ENCODE measurements around the gene COX6A1.

Gene COX6A1

GRCh38 chr12:120406069-120406468 lies 31.8 kb upstream of the COX6A1 start:
- H3K9me3 ChIP-seq (ENCODE audit: severe bottlenecking): no peaks in the 10 kb centered on the region
- ATAC-seq (ENCODE audit: low read depth): no peak
- H3K4me1 ChIP-seq (ENCODE audit: insufficient read depth, poor library complexity, severe bottlenecking): no peaks in the 10 kb centered on the region

GRCh38 chr12:120406553-120406952 lies 31.4 kb upstream of the COX6A1 start:
- no peak for TF ChIP-seq CTCF (IDR thresholded peaks at IDR 0.05; ENCODE audit: poor library complexity, severe bottlenecking)
- ATAC-seq (ENCODE audit: low read depth): no peak
- Histone ChIP-seq H3K27ac (ENCODE audit: poor library complexity, severe bottlenecking) (no peak overlapping the region), H3K9me3 (ENCODE audit: severe bottlenecking) (no peaks in the 10 kb centered on the region), H3K27me3 (ENCODE audit: insufficient read depth, poor library complexity, severe bottlenecking) (no peaks in the 10 kb centered on the region), H3K36me3 (ENCODE audit: low read depth) (no peaks in the 10 kb centered on the region), H3K4me3 (ENCODE audit: severe bottlenecking) (no peak overlapping the region), H3K4me1 (ENCODE audit: insufficient read depth, poor library complexity, severe bottlenecking) (no peaks in the 10 kb centered on the region)
- no peak for DNase-seq (ENCODE audit: low spot score)

More at GRCh38 chr12:120406069-120406468, 31.8 kb upstream of the COX6A1 start:
- no peak for TF ChIP-seq CTCF (IDR thresholded peaks at IDR 0.05; ENCODE audit: poor library complexity, severe bottlenecking)
- no peaks in the 10 kb centered on the region for H3K36me3 ChIP-seq (ENCODE audit: low read depth)
- H3K27ac ChIP-seq (ENCODE audit: poor library complexity, severe bottlenecking): no peak overlapping the region
- no peaks in the 10 kb centered on the region for H3K27me3 ChIP-seq (ENCODE audit: insufficient read depth, poor library complexity, severe bottlenecking)
- H3K4me3 ChIP-seq (ENCODE audit: severe bottlenecking): no peak overlapping the region
- no peak for DNase-seq (ENCODE audit: low spot score)

- TF ChIP-seq CTCF (IDR thresholded peaks at IDR 0.05; ENCODE audit: poor library complexity, severe bottlenecking): no peak
- no peak for ATAC-seq (ENCODE audit: low read depth)
- H3K27me3 ChIP-seq (ENCODE audit: insufficient read depth, poor library complexity, severe bottlenecking): no peaks in the 10 kb centered on the region
These were observed 29.1 kb upstream of the COX6A1 start for GRCh38 chr12:120408771-120409170.

GRCh38 chr12:120412421-120412820 lies 25.5 kb upstream of the COX6A1 start:
- TF ChIP-seq CTCF (IDR thresholded peaks at IDR 0.05; ENCODE audit: poor library complexity, severe bottlenecking): no peak
- Histone ChIP-seq H3K4me1 (ENCODE audit: insufficient read depth, poor library complexity, severe bottlenecking) (no peaks in the 10 kb centered on the region), H3K4me3 (ENCODE audit: severe bottlenecking) (no peak overlapping the region), H3K9me3 (ENCODE audit: severe bottlenecking) (no peaks in the 10 kb centered on the region), H3K27me3 (ENCODE audit: insufficient read depth, poor library complexity, severe bottlenecking) (no peaks in the 10 kb centered on the region), H3K36me3 (ENCODE audit: low read depth) (no peaks in the 10 kb centered on the region), H3K27ac (ENCODE audit: poor library complexity, severe bottlenecking) (no peak overlapping the region)
- DNase-seq (ENCODE audit: low spot score) (no peak), ATAC-seq (ENCODE audit: low read depth) (no peak)

More at GRCh38 chr12:120408771-120409170, 29.1 kb upstream of the COX6A1 start:
- no peak for DNase-seq (ENCODE audit: low spot score)
- Histone ChIP-seq H3K9me3 (ENCODE audit: severe bottlenecking) (no peaks in the 10 kb centered on the region), H3K4me1 (ENCODE audit: insufficient read depth, poor library complexity, severe bottlenecking) (no peaks in the 10 kb centered on the region), H3K4me3 (ENCODE audit: severe bottlenecking) (no peak overlapping the region), H3K36me3 (ENCODE audit: low read depth) (no peaks in the 10 kb centered on the region), H3K27ac (ENCODE audit: poor library complexity, severe bottlenecking) (no peak overlapping the region)

- Histone ChIP-seq H3K27me3 (ENCODE audit: insufficient read depth, poor library complexity, severe bottlenecking) (no peaks in the 10 kb centered on the region), H3K9me3 (ENCODE audit: severe bottlenecking) (no peaks in the 10 kb centered on the region), H3K36me3 (ENCODE audit: low read depth) (no peaks in the 10 kb centered on the region), H3K4me1 (ENCODE audit: insufficient read depth, poor library complexity, severe bottlenecking) (no peaks in the 10 kb centered on the region), H3K27ac (ENCODE audit: poor library complexity, severe bottlenecking) (no peak overlapping the region), H3K4me3 (ENCODE audit: severe bottlenecking) (no peak overlapping the region)
- DNase-seq (ENCODE audit: low spot score) (no peak), ATAC-seq (ENCODE audit: low read depth) (no peak)
- TF ChIP-seq CTCF (IDR thresholded peaks at IDR 0.05; ENCODE audit: poor library complexity, severe bottlenecking): no peak
These were observed 23.8 kb upstream of the COX6A1 start for GRCh38 chr12:120413901-120414695.

Data from RWPE2 (cell line).